Measurements from ENCODE around the gene ACKR3. TPM values are rescaled to one million over a fixed set of nuclear protein-coding genes. Genes with fewer than 3 reads are reported as not detected.

ACKR3 gene
- polyA plus RNA-seq, 1 donor, result 92.9 TPM

DNA sequence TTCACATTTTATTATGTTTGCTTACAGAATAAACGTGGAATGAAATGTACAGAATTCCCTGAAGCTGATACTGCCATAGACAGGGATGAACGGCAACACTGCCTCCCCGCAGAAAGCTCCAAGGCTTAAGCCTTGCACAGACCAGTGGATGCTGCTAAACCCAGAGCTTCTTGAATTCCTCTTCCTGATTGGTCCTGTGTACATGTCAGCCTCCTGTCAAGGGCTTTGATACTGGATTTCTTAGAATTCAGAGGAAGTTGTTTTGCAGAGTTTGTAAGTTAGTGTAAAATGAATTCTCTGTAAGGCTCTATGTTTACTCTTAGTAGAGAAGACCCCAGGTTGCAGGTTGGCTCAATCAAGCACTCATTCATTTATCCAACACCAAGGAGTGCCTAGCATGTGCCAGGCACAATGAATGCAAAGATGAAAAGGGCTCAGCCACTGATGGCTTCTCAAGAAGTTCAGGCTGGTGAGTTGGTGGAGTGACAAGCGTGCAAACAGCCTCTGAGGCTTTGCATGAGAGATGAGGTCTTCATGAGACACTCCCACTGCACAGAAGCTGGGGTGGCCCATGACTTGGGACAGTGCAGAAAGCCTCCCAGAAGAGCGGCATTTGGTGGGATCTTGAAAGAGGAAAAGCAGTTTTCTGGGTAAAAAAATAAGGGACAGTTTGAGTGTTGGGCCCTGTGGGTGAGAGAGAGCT is 50.4 kb downstream of the ACKR3 start:
- no peak overlapping the region for H3K4me3 ChIP-seq (ENCODE audit: low read length)
- no peaks in the 10 kb centered on the region for H3K36me3 ChIP-seq (ENCODE audit: control insufficient read depth, insufficient read depth, low read length)
- H3K27me3 ChIP-seq (ENCODE audit: control insufficient read depth, insufficient read depth, low read length), result peaks cover 3% of the 10 kb centered on the region
- no peaks in the 10 kb centered on the region for H3K9me3 ChIP-seq (ENCODE audit: control insufficient read depth, low read depth, low read length)
- no peak for DNase-seq
- no peak overlapping the region for H3K27ac ChIP-seq (ENCODE audit: low read length)
- no peaks in the 10 kb centered on the region for H3K4me1 ChIP-seq (ENCODE audit: control insufficient read depth, insufficient read depth, low read length)
- 80% methylated on average over 1 of the region's 5 CpGs for WGBS (ENCODE audit: insufficient coverage, low lambda C conversion rate)

DNA sequence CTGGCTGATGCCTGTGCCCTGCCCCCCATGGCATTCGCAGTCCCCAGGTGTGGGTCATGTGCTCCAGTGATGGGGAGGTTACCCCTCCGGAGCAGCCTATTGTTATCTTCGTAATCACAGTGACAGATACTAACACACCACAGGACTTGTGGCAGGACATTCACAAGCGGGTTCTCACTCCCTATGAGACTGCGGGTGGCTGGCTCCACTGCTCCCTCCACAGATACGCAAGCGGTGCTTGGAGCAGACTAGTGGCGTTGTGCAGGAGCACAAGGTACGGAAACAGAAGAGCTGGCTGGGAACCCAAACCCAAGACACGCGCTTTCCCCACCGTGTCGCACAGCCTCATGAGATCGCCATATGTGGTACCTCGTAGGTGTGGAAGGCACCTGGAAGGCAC is 52.2 kb downstream of the ACKR3 start:
- no CpG with 5 or more reads among the region's 15 CpGs for WGBS (ENCODE audit: insufficient coverage, low lambda C conversion rate)
- DNase-seq, result no peak
- Histone ChIP-seq H3K36me3 (ENCODE audit: control insufficient read depth, insufficient read depth, low read length) (no peaks in the 10 kb centered on the region), H3K9me3 (ENCODE audit: control insufficient read depth, low read depth, low read length) (no peaks in the 10 kb centered on the region), H3K27ac (ENCODE audit: low read length) (no peak overlapping the region), H3K27me3 (ENCODE audit: control insufficient read depth, insufficient read depth, low read length) (peaks cover 3% of the 10 kb centered on the region), H3K4me1 (ENCODE audit: control insufficient read depth, insufficient read depth, low read length) (no peaks in the 10 kb centered on the region), H3K4me3 (ENCODE audit: low read length) (no peak overlapping the region)

- Histone ChIP-seq H3K4me3 (ENCODE audit: low read length) (no peak overlapping the region), H3K9me3 (ENCODE audit: control insufficient read depth, low read depth, low read length) (no peaks in the 10 kb centered on the region), H3K27me3 (ENCODE audit: control insufficient read depth, insufficient read depth, low read length) (peaks cover 3% of the 10 kb centered on the region), H3K36me3 (ENCODE audit: control insufficient read depth, insufficient read depth, low read length) (no peaks in the 10 kb centered on the region), H3K27ac (ENCODE audit: low read length) (no peak overlapping the region), H3K4me1 (ENCODE audit: control insufficient read depth, insufficient read depth, low read length) (no peaks in the 10 kb centered on the region)
- no peak for DNase-seq
- WGBS (ENCODE audit: insufficient coverage, low lambda C conversion rate), result no CpG with 5 or more reads among the region's 6 CpGs
Observed at GRCh38 chr2:236622201-236622600, 52.6 kb downstream of the ACKR3 start.

GRCh38 chr2:236622660-236623059 is 53.0 kb downstream of the ACKR3 start:
- Histone ChIP-seq H3K4me1 (ENCODE audit: control insufficient read depth, insufficient read depth, low read length) (no peaks in the 10 kb centered on the region), H3K9me3 (ENCODE audit: control insufficient read depth, low read depth, low read length) (no peaks in the 10 kb centered on the region), H3K36me3 (ENCODE audit: control insufficient read depth, insufficient read depth, low read length) (no peaks in the 10 kb centered on the region), H3K27ac (ENCODE audit: low read length) (no peak overlapping the region), H3K27me3 (ENCODE audit: control insufficient read depth, insufficient read depth, low read length) (peaks cover 3% of the 10 kb centered on the region), H3K4me3 (ENCODE audit: low read length) (no peak overlapping the region)
- no peak for DNase-seq
- no CpG with 5 or more reads among the region's 9 CpGs for WGBS (ENCODE audit: insufficient coverage, low lambda C conversion rate)

- DNase-seq, result no peak
- WGBS (ENCODE audit: insufficient coverage, low lambda C conversion rate), result no CpG with 5 or more reads among the region's 10 CpGs
Observed at GRCh38 chr2:236623816-236624215, 54.2 kb downstream of the ACKR3 start.

GRCh38 chr2:236625156-236625690 is 55.6 kb downstream of the ACKR3 start:
- no peak for DNase-seq
- Histone ChIP-seq H3K4me3 (ENCODE audit: low read length) (no peak overlapping the region), H3K27me3 (ENCODE audit: control insufficient read depth, insufficient read depth, low read length) (peaks cover 3% of the 10 kb centered on the region), H3K27ac (ENCODE audit: low read length) (no peak overlapping the region), H3K36me3 (ENCODE audit: control insufficient read depth, insufficient read depth, low read length) (no peaks in the 10 kb centered on the region), H3K4me1 (ENCODE audit: control insufficient read depth, insufficient read depth, low read length) (no peaks in the 10 kb centered on the region), H3K9me3 (ENCODE audit: control insufficient read depth, low read depth, low read length) (no peaks in the 10 kb centered on the region)
- no CpG with 5 or more reads among the region's 10 CpGs for WGBS (ENCODE audit: insufficient coverage, low lambda C conversion rate)

More at GRCh38 chr2:236623816-236624215, 54.2 kb downstream of the ACKR3 start:
- Histone ChIP-seq H3K27ac (ENCODE audit: low read length) (no peak overlapping the region), H3K27me3 (ENCODE audit: control insufficient read depth, insufficient read depth, low read length) (peaks cover 3% of the 10 kb centered on the region), H3K36me3 (ENCODE audit: control insufficient read depth, insufficient read depth, low read length) (no peaks in the 10 kb centered on the region), H3K9me3 (ENCODE audit: control insufficient read depth, low read depth, low read length) (no peaks in the 10 kb centered on the region), H3K4me3 (ENCODE audit: low read length) (no peak overlapping the region), H3K4me1 (ENCODE audit: control insufficient read depth, insufficient read depth, low read length) (no peaks in the 10 kb centered on the region)

GRCh38 chr2:236626391-236627150 is 56.9 kb downstream of the ACKR3 start:
- 80% methylated on average over 2 of the region's 20 CpGs for WGBS (ENCODE audit: insufficient coverage, low lambda C conversion rate)
- Histone ChIP-seq H3K9me3 (ENCODE audit: control insufficient read depth, low read depth, low read length) (no peaks in the 10 kb centered on the region), H3K4me3 (ENCODE audit: low read length) (no peak overlapping the region), H3K4me1 (ENCODE audit: control insufficient read depth, insufficient read depth, low read length) (no peaks in the 10 kb centered on the region), H3K27me3 (ENCODE audit: control insufficient read depth, insufficient read depth, low read length) (no peaks in the 10 kb centered on the region), H3K36me3 (ENCODE audit: control insufficient read depth, insufficient read depth, low read length) (no peaks in the 10 kb centered on the region), H3K27ac (ENCODE audit: low read length) (no peak overlapping the region)
- DNase-seq, result no peak

DNA sequence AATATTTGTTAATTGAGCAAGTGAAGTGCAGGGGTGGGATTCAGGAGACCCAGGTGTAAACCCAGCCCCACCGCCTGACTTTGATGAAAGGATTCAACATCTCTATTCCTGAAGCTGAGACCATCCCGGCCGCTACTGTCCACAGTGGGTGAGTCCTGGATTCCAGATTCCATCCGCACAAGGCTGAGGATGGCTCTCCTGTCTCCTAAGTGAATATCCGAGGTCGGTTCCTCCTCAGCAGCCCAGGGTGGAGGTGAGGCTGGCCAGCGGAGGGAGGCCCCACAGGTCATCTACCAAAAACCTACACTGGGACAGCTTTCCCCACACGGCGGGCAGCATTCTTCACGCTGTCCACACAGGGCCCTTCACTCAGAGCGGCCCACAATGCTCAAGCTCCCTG is 57.6 kb downstream of the ACKR3 start:
- Histone ChIP-seq H3K27me3 (ENCODE audit: control insufficient read depth, insufficient read depth, low read length) (no peaks in the 10 kb centered on the region), H3K36me3 (ENCODE audit: control insufficient read depth, insufficient read depth, low read length) (no peaks in the 10 kb centered on the region), H3K4me3 (ENCODE audit: low read length) (no peak overlapping the region), H3K27ac (ENCODE audit: low read length) (no peak overlapping the region), H3K9me3 (ENCODE audit: control insufficient read depth, low read depth, low read length) (no peaks in the 10 kb centered on the region), H3K4me1 (ENCODE audit: control insufficient read depth, insufficient read depth, low read length) (no peaks in the 10 kb centered on the region)
- DNase-seq, result no peak
- no CpG with 5 or more reads among the region's 11 CpGs for WGBS (ENCODE audit: insufficient coverage, low lambda C conversion rate)

GRCh38 chr2:236627841-236628240 is 58.2 kb downstream of the ACKR3 start:
- H3K36me3 ChIP-seq (ENCODE audit: control insufficient read depth, insufficient read depth, low read length), result no peaks in the 10 kb centered on the region
- H3K4me3 ChIP-seq (ENCODE audit: low read length), result no peak overlapping the region
- no peaks in the 10 kb centered on the region for H3K9me3 ChIP-seq (ENCODE audit: control insufficient read depth, low read depth, low read length)
- H3K27me3 ChIP-seq (ENCODE audit: control insufficient read depth, insufficient read depth, low read length), result no peaks in the 10 kb centered on the region
- H3K27ac ChIP-seq (ENCODE audit: low read length), result no peak overlapping the region
- no peaks in the 10 kb centered on the region for H3K4me1 ChIP-seq (ENCODE audit: control insufficient read depth, insufficient read depth, low read length)
- no CpG with 5 or more reads among the region's 6 CpGs for WGBS (ENCODE audit: insufficient coverage, low lambda C conversion rate)
- no peak for DNase-seq

DNA sequence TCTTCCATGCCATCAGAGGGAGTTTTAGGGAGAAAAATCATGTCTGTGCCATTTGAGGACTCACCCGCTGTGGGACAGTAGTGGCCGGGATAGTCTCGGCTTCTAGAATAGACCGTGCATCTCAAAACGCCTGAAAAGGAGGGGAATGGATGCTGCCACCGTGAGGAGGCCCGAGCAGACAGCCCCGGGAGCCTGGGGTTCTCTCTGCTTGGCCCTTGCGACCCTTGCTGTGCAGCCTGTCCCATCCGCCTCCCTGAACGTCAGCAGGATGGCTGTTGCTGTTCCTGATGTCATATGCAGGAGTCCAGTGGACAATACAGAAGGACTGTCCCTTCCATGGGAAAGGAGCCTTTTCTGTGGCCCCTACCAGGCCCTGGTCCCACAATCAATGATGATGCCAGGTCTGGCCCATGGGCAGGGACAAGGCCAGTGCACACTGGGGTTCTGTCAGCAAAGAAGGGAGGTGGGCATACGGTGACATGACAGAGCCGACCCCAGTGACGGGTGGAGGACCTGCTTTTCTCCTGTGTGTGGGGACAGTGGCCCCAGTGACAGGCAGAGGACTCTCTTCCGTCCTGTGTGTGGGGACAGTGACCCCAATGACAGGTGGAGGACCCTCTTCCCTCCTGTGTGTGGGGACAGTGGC is 58.8 kb downstream of the ACKR3 start:
- Histone ChIP-seq H3K27ac (ENCODE audit: low read length) (no peak overlapping the region), H3K4me3 (ENCODE audit: low read length) (no peak overlapping the region), H3K36me3 (ENCODE audit: control insufficient read depth, insufficient read depth, low read length) (no peaks in the 10 kb centered on the region), H3K27me3 (ENCODE audit: control insufficient read depth, insufficient read depth, low read length) (no peaks in the 10 kb centered on the region), H3K9me3 (ENCODE audit: control insufficient read depth, low read depth, low read length) (no peaks in the 10 kb centered on the region), H3K4me1 (ENCODE audit: control insufficient read depth, insufficient read depth, low read length) (no peaks in the 10 kb centered on the region)
- DNase-seq, result no peak
- WGBS (ENCODE audit: insufficient coverage, low lambda C conversion rate), result no CpG with 5 or more reads among the region's 15 CpGs
